ENCODE measurements around the gene PLEKHN1. TPM values are rescaled to one million over a fixed set of nuclear protein-coding genes. Genes with fewer than 3 reads are reported as not detected.

The PLEKHN1 gene
- polyA plus RNA-seq, 1 experiment, result 0.88 TPM

DNA sequence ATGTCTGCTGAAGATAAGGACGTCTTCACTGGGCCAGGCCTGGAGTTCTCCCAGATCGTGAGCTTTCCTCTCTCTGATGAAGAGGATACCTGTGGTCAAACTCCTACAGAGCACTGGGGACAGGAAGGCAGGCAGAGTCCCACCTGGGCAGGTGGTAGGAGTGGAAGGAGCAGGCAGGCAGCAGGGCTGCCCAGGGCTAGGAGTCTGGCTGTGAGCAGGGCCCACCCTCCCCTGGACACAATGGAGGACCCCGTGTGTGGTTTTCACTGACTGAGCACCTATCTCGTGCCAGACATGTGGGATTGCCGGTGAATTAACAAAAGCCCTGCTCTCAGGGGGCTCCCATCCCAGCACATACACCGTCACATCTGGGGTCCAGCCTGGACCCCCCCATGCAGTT lies 47.4 kb upstream of the PLEKHN1 start:
- no peak overlapping the region for H3K4me3 ChIP-seq (ENCODE audit: low read depth, low read length)
- H3K36me3 ChIP-seq (ENCODE audit: control insufficient read depth, insufficient read depth, low read length), result no peaks in the 10 kb centered on the region; the same call in 1 of the 2 replicates
- CTCF ChIA-PET, result interaction anchor here (1.0 kb wide), 1 partner anchor 14 kb away, joined by 5 read pairs; no protein-coding TSS in a partner anchor
- no peak for DNase-seq (ENCODE audit: low read depth)
- POLR2A ChIA-PET, result no interaction called here
- no peaks in the 10 kb centered on the region; the same call in 1 of the 2 replicates for H3K27me3 ChIP-seq (ENCODE audit: control insufficient read depth, insufficient read depth, low read length)
- TF ChIP-seq, protein P1, sequence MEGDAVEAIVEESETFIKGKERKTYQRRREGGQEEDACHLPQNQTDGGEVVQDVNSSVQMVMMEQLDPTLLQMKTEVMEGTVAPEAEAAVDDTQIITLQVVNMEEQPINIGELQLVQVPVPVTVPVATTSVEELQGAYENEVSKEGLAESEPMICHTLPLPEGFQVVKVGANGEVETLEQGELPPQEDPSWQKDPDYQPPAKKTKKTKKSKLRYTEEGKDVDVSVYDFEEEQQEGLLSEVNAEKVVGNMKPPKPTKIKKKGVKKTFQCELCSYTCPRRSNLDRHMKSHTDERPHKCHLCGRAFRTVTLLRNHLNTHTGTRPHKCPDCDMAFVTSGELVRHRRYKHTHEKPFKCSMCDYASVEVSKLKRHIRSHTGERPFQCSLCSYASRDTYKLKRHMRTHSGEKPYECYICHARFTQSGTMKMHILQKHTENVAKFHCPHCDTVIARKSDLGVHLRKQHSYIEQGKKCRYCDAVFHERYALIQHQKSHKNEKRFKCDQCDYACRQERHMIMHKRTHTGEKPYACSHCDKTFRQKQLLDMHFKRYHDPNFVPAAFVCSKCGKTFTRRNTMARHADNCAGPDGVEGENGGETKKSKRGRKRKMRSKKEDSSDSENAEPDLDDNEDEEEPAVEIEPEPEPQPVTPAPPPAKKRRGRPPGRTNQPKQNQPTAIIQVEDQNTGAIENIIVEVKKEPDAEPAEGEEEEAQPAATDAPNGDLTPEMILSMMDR (IDR thresholded peaks at IDR 0.05; ENCODE audit: insufficient read depth, low read depth, low read length), result no peak

DNA sequence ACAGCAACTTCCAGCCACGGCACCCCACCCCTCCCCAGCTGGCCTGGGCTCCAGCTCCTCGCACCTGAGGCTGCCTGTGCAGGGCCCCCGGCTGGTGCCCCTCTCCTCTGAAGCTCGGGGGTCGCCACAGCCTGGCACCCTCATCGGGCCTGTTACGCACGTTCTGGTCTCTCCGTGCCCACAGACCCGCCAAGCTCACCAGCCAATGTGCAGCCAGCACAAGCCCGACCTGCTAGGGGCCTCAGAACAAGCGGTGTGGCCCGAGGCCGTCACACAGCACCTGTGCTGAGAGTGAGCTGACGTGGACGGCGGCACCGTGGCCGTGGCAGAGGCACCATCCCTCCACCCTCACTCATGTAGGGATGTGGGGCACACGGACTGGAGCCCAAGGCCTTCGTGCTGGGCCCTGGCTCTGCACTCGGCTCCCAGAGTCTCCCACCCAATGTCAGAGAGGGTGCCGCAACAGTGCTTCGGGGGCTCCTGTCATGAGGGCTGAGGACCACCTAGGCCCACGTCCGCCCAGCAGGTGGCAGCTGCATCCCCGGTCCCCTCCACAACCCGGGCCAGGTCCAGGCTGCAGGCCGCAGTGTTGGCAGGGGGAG lies 46.9 kb upstream of the PLEKHN1 start:
- DNase-seq (ENCODE audit: low read depth), result no peak
- CTCF ChIA-PET, result interaction anchor here (1.0 to 1.2 kb wide), 2 partner anchors 14 to 19 kb away, joined by 5 to 6 read pairs; no protein-coding TSS in a partner anchor
- TF ChIP-seq, protein P1 (IDR thresholded peaks at IDR 0.05; ENCODE audit: insufficient read depth, low read depth, low read length), result 0 out of 2 replicates have a peak, but pooled peaks have one; percentile 10
- POLR2A ChIA-PET, result no interaction called here
- Histone ChIP-seq H3K4me3 (ENCODE audit: low read depth, low read length) (no peak overlapping the region), H3K27me3 (ENCODE audit: control insufficient read depth, insufficient read depth, low read length) (no peaks in the 10 kb centered on the region; the same call in 1 of the 2 replicates), H3K36me3 (ENCODE audit: control insufficient read depth, insufficient read depth, low read length) (no peaks in the 10 kb centered on the region; the same call in 1 of the 2 replicates)

DNA sequence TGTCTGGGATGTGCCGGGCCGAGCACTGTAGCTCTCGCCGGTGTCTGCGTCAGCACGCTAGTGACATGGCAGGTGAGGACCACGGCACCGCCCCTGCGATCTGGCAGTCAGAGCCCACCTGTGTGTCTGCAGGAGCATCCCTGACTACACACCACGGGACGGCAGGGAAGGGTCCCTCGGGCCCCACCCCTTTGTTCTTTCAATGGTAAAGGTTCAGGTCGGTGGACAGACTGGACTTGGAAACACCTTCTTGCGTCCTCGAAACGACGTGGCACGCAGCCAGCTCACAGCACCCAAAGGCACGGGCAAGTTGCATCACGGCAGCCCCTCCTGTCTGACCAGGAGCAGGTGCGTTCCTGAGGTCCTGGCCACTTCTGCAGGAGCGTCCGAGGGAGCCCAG lies 46.3 kb upstream of the PLEKHN1 start:
- Histone ChIP-seq H3K36me3 (ENCODE audit: control insufficient read depth, insufficient read depth, low read length) (no peaks in the 10 kb centered on the region; the same call in 1 of the 2 replicates), H3K27me3 (ENCODE audit: control insufficient read depth, insufficient read depth, low read length) (no peaks in the 10 kb centered on the region; the same call in 1 of the 2 replicates), H3K4me3 (ENCODE audit: low read depth, low read length) (no peak overlapping the region)
- ChIA-PET CTCF (interaction anchor here (0.7 to 1.3 kb wide), 6 partner anchors 8 to 56 kb away, joined by 3 to 6 read pairs (median 3); no protein-coding TSS in a partner anchor), POLR2A (no interaction called here)
- TF ChIP-seq, protein P1 (IDR thresholded peaks at IDR 0.05; ENCODE audit: insufficient read depth, low read depth, low read length), result no peak
- DNase-seq (ENCODE audit: low read depth), result no peak

DNA sequence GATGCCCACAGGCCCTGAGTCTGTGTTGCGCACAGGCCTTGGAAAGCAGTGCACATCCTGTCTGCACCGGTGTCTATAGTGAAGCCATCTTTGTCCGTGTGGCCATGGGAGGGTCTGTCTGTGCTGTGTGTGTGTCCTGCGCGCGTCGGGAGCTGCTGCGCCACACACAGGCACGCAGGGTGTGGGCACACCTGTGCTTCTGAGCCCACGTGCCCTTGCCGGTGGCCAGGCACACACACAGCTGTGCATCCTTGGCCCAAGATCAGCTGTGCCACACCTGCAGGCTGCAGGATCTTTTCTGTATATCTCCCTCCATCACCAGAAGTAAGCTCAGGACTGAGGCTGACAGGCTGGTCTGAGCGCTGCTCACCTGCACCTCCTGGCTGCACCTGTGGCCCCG lies 45.8 kb upstream of the PLEKHN1 start:
- CTCF ChIA-PET, result interaction anchor here (0.7 to 1.3 kb wide), 6 partner anchors 8 to 56 kb away, joined by 3 to 6 read pairs (median 3); no protein-coding TSS in a partner anchor
- no peaks in the 10 kb centered on the region; the same call in 1 of the 2 replicates for H3K36me3 ChIP-seq (ENCODE audit: control insufficient read depth, insufficient read depth, low read length)
- POLR2A ChIA-PET, result no interaction called here
- TF ChIP-seq, protein P1 (IDR thresholded peaks at IDR 0.05; ENCODE audit: insufficient read depth, low read depth, low read length), result no peak
- no peaks in the 10 kb centered on the region; the same call in 1 of the 2 replicates for H3K27me3 ChIP-seq (ENCODE audit: control insufficient read depth, insufficient read depth, low read length)
- no peak for DNase-seq (ENCODE audit: low read depth)
- no peak overlapping the region for H3K4me3 ChIP-seq (ENCODE audit: low read depth, low read length)

DNA sequence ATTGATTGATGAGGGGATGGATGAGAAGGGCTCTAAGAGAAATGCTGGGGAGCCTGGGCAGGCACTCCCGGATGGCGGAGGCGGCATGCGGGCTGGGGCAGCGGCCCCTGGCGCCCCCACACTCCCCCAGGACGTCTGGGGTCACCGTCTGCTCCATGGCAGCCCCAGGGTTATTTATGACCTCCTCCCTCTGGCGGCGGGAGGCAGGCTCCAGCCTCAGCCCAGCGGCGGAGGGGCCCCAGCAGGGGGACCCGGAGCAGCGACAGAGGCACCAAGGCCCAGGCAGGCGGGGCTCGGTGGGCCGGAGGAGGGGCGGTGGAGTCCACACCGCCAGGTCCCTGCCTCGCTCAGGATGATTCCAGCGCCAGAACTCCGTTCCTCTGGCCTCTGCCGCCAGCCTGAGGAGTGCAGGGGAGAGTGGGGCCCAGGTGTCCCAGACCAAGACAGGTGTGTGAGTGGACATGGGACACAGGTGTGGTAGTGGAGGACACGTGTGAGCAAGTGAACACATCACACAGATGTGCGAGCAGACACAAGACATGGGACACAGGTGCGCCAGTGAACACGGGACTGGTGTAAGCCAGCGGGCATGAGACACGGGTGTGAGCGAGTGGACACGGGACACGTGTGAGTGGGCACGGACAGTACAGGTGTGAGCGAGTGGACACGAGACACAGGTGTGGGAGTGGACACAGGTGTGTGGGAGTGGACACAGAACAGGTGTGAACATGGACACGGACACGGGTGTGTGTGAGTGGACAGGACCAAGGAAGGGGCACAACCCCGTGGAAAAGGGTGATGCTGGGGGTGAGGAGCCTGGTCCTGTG lies 45.1 kb upstream of the PLEKHN1 start:
- DNase-seq (ENCODE audit: low read depth), result no peak
- Histone ChIP-seq H3K4me3 (ENCODE audit: low read depth, low read length) (no peak overlapping the region), H3K36me3 (ENCODE audit: control insufficient read depth, insufficient read depth, low read length) (no peaks in the 10 kb centered on the region; the same call in 1 of the 2 replicates), H3K27me3 (ENCODE audit: control insufficient read depth, insufficient read depth, low read length) (no peaks in the 10 kb centered on the region)
- POLR2A ChIA-PET, result no interaction called here
- CTCF ChIA-PET, result interaction anchor here (0.8 to 1.3 kb wide), 4 partner anchors 9 to 55 kb away, joined by 3 to 5 read pairs (median 3); no protein-coding TSS in a partner anchor
- TF ChIP-seq, protein P1 (IDR thresholded peaks at IDR 0.05; ENCODE audit: insufficient read depth, low read depth, low read length), result peak; percentile 60
